ENCODE measurements around the gene CACNA1C.

Gene CACNA1C

GRCh38 chr12:2745655-2746054 lies 692.9 kb downstream of the CACNA1C start:
- DNase-seq (ENCODE audit: low spot score): no peak

All from putamen (tissue), 1 donor.